ENCODE data around the gene DOCK1. TPM values are rescaled to one million over a fixed set of nuclear protein-coding genes. Genes with fewer than 3 reads are reported as not detected.
A peak's percentile ranks its signal among the peaks of the same experiment; 100 is the strongest.
"Not testable (repeated sequence)": the region's sequence is repeated elsewhere in the genome, so short reads cannot be mapped to it uniquely, and the experiment has no call there.

The DOCK1 gene
- polyA plus RNA-seq, 4 donors: 59.0 to 73.2 (median 68.0) TPM

GRCh38 chr10:126902157-126902556 lies 3.1 kb upstream of the DOCK1 start:
- no peak for DNase-seq (ENCODE audit: low read depth in 4 of 4, low spot score in 3 of 4)

DNA sequence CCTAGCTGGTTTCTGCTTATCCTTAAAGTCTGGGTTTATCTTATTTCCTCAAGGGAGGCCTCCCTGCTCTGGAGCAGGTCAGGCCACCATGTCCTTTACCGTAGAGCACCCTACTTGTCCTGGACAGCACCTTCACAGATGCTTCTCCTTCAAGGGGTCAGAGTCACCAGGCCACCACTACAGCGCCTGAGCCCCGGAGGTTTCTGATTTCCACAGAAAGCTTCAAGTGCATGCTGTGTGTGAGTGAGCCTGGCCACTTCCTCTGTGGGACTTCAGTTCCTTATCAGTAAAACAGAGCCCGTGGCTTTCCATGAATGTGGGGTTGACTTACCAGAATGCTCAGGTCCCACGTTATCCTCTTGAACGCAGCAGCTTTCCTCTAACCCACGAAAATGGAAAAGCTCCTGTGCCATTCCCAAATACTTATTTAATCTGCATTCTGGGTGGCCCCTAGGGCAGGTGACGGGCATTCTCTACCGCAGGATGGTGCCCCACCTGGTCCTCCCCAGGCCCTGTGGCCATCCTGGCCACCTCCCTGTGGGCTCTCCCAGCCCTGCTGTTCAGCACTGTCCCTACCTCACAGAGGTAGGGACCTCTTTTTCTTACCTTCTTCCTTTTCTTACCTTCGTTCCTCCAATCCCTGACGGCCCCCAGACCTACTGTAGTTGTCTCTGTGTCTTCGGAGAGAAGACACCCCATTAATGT lies 1.4 kb upstream of the DOCK1 start:
- no peak for DNase-seq (ENCODE audit: low read depth in 4 of 4, low spot score in 3 of 4)

GRCh38 chr10:126904516-126904817 lies 761 bp upstream of the DOCK1 start:
- no peak for DNase-seq (ENCODE audit: low read depth in 4 of 4, low spot score in 3 of 4)

DNA sequence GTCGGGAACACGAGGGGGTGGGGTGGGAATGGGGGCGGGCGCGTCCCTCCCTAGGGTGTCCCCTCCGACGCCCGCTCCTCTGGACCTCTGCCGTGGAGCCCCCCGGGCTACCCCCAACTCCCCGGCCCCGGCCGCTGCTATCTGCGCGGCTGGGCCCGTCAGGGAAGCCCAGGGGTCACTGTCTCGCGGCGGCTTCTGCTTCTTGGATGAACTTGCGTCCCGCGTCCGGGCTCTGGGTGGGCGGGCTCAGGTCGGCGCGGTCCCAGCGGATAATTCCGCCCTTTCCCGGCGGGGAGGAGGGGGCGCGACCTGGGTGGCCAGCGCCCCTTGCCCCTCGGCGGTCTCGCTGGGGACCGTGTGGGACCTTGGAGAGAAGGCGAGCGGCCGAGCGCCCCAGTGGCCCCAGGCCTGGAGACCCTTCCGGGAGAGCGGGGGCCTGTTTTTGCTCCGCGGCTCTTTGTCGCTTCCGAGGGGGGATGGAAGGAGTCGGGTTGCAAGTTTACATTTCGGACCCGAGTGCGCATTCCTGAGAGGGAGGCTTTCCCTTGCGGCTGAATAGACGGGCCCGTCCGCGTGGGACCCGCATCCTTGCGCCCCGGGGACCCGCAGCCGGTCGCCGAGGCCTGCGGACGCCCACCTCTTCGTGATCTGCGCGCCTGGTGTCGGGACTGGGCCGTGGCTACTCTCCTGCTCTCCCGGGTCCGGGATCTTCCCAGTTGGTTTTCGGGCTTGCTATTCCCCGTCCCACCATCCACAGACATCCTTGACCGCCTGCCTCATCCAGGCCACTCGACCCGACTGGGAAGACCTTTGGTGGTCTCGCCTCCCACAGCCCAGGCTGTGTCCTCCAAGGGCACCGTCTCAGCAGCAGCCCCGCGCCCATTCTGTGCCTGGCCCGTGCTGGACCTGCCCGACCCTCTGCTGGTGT lies 812 bp downstream of the DOCK1 start:
- DNase-seq (ENCODE audit: low read depth in 4 of 4, low spot score in 3 of 4): peak in 1 of 4 donors; percentile 38

DNA sequence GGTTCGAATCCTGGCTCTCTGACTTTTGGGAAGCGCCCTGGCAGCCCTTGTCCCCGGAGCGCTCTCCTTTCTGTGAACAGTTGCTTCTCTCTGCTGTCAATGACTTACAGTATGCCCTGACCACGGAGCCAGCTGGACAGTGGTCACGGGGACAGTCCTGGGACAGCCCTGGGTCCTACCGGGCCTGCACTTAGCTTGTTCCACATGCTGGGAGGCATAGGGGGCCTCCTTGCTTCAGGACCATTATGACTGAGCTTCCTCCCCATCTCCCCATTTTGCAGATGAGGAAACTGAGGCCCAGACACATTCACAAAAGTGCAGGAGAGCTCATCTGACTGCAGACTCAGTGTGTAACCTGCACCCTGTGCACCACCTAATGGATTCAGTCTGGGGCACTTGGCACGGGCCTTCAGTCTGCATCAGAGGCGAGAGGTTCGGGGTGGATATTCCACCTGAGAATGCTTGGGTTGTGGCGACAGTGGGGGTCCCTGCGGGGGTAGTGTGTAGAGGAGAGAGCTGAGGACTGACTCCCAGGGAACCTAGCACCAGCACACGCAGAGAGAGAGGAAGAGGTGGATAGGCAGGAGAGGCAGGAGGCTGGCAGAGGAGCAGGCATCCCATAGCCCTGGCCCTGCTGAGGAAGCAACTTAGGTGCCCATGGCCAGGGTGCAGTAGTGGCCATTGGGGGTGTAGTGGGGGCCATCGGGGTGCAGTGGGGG lies 1.6 kb downstream of the DOCK1 start:
- DNase-seq (ENCODE audit: low read depth in 4 of 4, low spot score in 3 of 4): no peak

DNA sequence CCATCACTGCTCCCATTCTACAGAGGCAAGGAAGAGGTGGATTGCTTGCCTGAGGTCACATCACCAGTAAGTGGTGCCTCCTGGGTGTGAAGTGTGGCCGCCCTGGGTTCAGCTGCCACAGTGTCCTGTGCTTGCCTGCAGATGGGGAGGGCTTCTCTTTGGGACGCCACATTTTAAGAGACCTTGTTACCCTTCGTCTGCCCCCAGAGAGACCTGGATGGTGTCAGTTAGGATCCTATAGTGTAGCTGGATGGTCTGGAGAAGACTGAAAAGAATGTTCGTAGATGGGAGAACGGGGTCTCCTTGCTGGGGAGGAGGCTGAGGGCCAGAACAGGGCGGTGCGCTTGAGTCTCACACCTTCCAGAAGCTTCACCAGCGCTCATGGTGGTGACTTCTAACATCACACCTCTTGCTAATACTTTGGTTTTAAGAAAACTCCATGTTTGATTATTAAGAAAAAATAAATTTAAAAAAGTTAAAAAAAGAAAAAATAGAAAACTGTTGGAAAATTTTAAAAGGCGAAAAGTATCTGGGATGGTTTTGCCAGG lies 2.3 kb downstream of the DOCK1 start:
- no peak for DNase-seq (ENCODE audit: low read depth in 4 of 4, low spot score in 3 of 4)

DNA sequence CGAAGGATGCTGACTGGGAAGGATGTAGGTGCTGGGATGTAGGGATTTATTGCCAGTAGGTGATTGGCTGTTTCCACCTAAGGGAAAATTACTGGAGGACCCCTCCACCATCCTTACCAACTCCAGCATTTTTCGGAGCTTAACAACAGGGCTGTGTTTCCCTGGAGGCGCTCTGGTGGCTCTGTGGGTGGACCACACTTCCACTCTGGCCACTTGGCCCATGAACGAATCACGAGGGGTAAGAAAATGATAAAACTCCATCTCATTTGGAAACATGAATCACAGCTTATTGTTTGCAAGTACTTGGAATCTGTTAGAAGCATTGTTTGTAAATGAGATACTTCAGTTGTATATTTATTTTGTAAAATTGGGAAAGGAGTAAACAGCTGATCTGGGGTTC lies 3.0 kb downstream of the DOCK1 start:
- no peak for DNase-seq (ENCODE audit: low read depth in 4 of 4, low spot score in 3 of 4)

GRCh38 chr10:126908729-126909128 lies 3.5 kb downstream of the DOCK1 start:
- no peak for DNase-seq (ENCODE audit: low read depth in 4 of 4, low spot score in 3 of 4)

DNA sequence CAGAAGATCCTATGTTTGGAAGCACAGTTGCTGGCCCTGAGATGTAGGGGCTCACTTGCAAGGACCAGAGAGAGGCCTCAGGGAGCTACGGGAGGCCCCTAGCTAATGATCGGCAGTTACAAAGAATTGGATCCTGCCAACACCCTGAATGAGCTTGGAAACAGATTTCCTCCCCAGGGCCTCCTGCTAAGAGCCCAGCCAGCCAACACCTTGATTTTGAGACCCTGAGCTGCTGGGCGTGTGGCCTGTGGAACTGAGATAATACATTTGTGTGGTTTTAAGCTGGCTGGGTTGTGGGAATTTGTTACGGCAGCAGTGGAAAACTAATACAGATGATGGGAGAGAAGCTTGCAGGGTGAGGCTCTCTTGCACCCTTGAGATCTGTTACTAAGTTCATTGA lies 3.9 kb downstream of the DOCK1 start:
- no peak for DNase-seq (ENCODE audit: low read depth in 4 of 4, low spot score in 3 of 4)

- DNase-seq (ENCODE audit: low read depth in 4 of 4, low spot score in 3 of 4): no peak
Observed at GRCh38 chr10:126910196-126910595, 5.0 kb downstream of the DOCK1 start.

DNA sequence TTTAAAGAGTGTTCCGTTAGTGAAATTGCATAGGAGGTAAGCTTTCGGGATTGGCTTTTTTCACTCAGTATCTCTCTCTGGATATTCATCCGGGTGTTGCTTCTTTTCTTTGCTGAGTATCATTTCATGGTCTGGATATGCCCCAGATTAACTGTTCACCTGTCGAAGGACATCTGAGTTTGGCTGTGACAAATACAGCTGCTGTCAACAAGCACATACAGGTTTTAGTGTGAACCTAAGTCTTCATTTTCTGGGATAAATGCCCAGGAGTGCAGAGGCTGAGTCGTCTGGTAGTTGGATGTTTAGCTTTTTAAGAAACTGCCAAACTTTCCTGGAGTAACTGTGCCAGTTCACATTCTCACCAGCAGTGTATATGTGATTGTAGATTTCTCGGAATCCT lies 5.6 kb downstream of the DOCK1 start:
- no peak for DNase-seq (ENCODE audit: low read depth in 4 of 4, low spot score in 3 of 4)

DNA sequence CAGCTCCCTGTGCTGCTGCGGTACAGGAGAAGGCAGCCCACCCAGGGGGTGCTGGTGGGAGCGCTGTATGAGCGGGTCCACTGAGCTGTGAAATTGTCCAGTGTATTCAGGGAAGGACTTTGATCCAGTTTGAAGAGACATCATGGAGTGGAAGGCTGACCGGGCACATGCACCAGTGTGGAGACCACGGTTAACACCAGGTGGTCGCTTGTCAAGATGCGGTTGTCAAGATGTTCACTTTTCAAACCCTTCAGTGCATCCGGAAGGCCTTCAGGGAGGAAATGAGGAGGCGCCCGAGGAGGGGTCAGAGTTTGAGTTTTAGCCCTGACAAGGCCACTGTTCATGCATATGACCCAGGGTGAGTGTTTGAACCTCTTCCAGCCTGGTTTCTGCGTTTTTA lies 6.1 kb downstream of the DOCK1 start:
- no peak for DNase-seq (ENCODE audit: low read depth in 4 of 4, low spot score in 3 of 4)

DNA sequence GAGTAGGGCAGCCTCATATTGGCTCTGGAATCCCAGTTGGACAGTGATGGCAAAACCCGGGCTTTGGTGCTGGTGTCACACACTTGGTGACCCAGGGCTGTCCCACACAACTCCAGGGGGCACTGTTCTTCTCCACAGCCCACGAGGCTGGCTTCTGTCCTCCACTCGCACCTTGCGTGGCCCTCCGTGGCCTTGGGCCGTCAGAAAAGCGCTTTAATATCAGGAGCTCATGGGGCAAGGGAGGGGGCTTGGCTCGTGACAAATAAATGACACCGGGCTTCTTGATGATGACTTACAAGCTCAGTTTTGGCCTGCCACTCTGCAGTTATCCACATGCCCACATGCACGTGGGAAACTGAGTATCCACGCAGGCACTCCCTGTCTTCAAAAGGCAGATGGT lies 8.1 kb downstream of the DOCK1 start:
- no peak for DNase-seq (ENCODE audit: low read depth in 4 of 4, low spot score in 3 of 4)

GRCh38 chr10:126914561-126914960 lies 9.3 kb downstream of the DOCK1 start:
- DNase-seq (ENCODE audit: low read depth in 4 of 4, low spot score in 3 of 4): no peak

GRCh38 chr10:126916952-126917351 lies 11.7 kb downstream of the DOCK1 start:
- not testable (repeated sequence) for DNase-seq (ENCODE audit: low read depth in 4 of 4, low spot score in 3 of 4)

- DNase-seq (ENCODE audit: low read depth in 4 of 4, low spot score in 3 of 4): no peak
Observed at GRCh38 chr10:126917375-126917774, 12.1 kb downstream of the DOCK1 start.

GRCh38 chr10:126917975-126918908 lies 13.0 kb downstream of the DOCK1 start:
- no peak for DNase-seq (ENCODE audit: low read depth in 4 of 4, low spot score in 3 of 4)

- DNase-seq (ENCODE audit: low read depth in 4 of 4, low spot score in 3 of 4): no peak
Observed at GRCh38 chr10:126919426-126919825, 14.2 kb downstream of the DOCK1 start.

GRCh38 chr10:126921162-126921561 lies 15.9 kb downstream of the DOCK1 start:
- no peak for DNase-seq (ENCODE audit: low read depth in 4 of 4, low spot score in 3 of 4)

GRCh38 chr10:126921974-126922525 lies 16.8 kb downstream of the DOCK1 start:
- DNase-seq (ENCODE audit: low read depth in 4 of 4, low spot score in 3 of 4): no peak
